WTC11 (cell line): ENCODE data around the gene BFSP1. TPM values are rescaled to one million over a fixed set of nuclear protein-coding genes. Genes with fewer than 3 reads are reported as not detected.

Experiments
- ATAC-seq: fragments of 200-7000 bp; cut with Tn5 transposase; 2 replicates; pipeline ENCODE4 v1.10.0; 2021; ENCODE audit warnings: mild to moderate bottlenecking, moderate library complexity
- CTCF ChIA-PET: fragments of 300-600 bp; sonication (Branson Sonifier 250); formaldehyde crosslinking; loops from one replicate; lab custom pipeline; 2021; ENCODE audit warnings: antibody characterized with exemption; lab: Charles Lee
- POLR2A ChIA-PET: fragments of 350-600 bp; sonication (Branson Sonifier 250); formaldehyde crosslinking; loops from one replicate; lab custom pipeline; 2021; ENCODE audit warnings: antibody characterized with exemption; lab: Charles Lee
- DNase-seq: peaks from one replicate; pipeline ENCODE4 v3.0.0; 2021; ENCODE audit warnings: low spot score
- H3K27ac Mint-ChIP-seq: 2 replicates; pipeline ENCODE4 v1.8.0; 2021; ENCODE audit warnings: mixed read lengths
- H3K27me3 Mint-ChIP-seq: 2 replicates; pipeline ENCODE4 v1.8.0; 2021; ENCODE audit warnings: low read depth, mild to moderate bottlenecking, moderate library complexity, mixed read lengths
- H3K36me3 Mint-ChIP-seq: 2 replicates; pipeline ENCODE4 v1.8.0; 2021; ENCODE audit warnings: mixed read lengths
- H3K4me1 Mint-ChIP-seq: 2 replicates; pipeline ENCODE4 v1.8.0; 2022; ENCODE audit warnings: mixed read lengths
- H3K4me3 Mint-ChIP-seq: 2 replicates; pipeline ENCODE4 v1.8.0; 2021; ENCODE audit warnings: mild to moderate bottlenecking, moderate library complexity, mixed read lengths
- H3K9me3 Mint-ChIP-seq: 2 replicates; pipeline ENCODE4 v1.8.0; 2021; ENCODE audit warnings: mixed read lengths
- CBFB ChIP-seq: sonication (generic); formaldehyde crosslinking; IDR thresholded peaks from 2 replicates; pipeline ENCODE4 v1.8.1; 2022; ENCODE audit warnings: mild to moderate bottlenecking, low read depth, missing genetic modification reagents
- CDX4 ChIP-seq: fragments of 250-450 bp; sonication (Bioruptor Pico); IDR thresholded peaks from 2 replicates; pipeline ENCODE4 v1.9.0; 2021; ENCODE audit warnings: moderate library complexity, mild to moderate bottlenecking, inconsistent platforms, borderline replicate concordance
- CREB1 ChIP-seq: sonication (generic); formaldehyde crosslinking; IDR thresholded peaks from 2 replicates; pipeline ENCODE4 v1.8.0; 2023; ENCODE audit warnings: mild to moderate bottlenecking, missing genetic modification reagents
- ETV6 ChIP-seq: sonication (generic); formaldehyde crosslinking; IDR thresholded peaks from 2 replicates; pipeline ENCODE4 v1.8.1; 2022; ENCODE audit warnings: mild to moderate bottlenecking, missing genetic modification reagents
- FOXK1 ChIP-seq: sonication (generic); formaldehyde crosslinking; IDR thresholded peaks from 2 replicates; pipeline ENCODE4 v1.8.0; 2022; ENCODE audit warnings: mild to moderate bottlenecking, moderate library complexity, missing genetic modification reagents
- GTF2I ChIP-seq: fragments of 250-450 bp; sonication (Bioruptor Pico); conservative IDR thresholded peaks from 2 replicates; pipeline ENCODE4 v1.4.0; 2021; ENCODE audit warnings: mild to moderate bottlenecking
- IRF1 ChIP-seq: sonication (generic); formaldehyde crosslinking; IDR thresholded peaks from 2 replicates; pipeline ENCODE4 v1.8.0; 2023; ENCODE audit warnings: missing genetic modification reagents
- JUN ChIP-seq: sonication (generic); formaldehyde crosslinking; IDR thresholded peaks from 2 replicates; pipeline ENCODE4 v1.8.0; 2023; ENCODE audit warnings: mild to moderate bottlenecking, missing genetic modification reagents
- SMAD3 ChIP-seq: sonication (generic); formaldehyde crosslinking; IDR thresholded peaks from 2 replicates; pipeline ENCODE4 v1.8.0; 2022; ENCODE audit warnings: missing genetic modification reagents, mild to moderate bottlenecking, borderline replicate concordance
- TEAD1 ChIP-seq: sonication (generic); formaldehyde crosslinking; IDR thresholded peaks from 2 replicates; pipeline ENCODE4 v1.8.0; 2022; ENCODE audit warnings: mild to moderate bottlenecking, missing genetic modification reagents
- TP53 ChIP-seq: sonication (generic); formaldehyde crosslinking; IDR thresholded peaks from 2 replicates; pipeline ENCODE4 v1.8.1; 2023; ENCODE audit warnings: mild to moderate bottlenecking, missing genetic modification reagents
- ZBTB21 ChIP-seq: sonication (generic); formaldehyde crosslinking; IDR thresholded peaks from 2 replicates; pipeline ENCODE4 v1.8.1; 2023; ENCODE audit warnings: mild to moderate bottlenecking, missing genetic modification reagents, borderline replicate concordance
- ZNF317 ChIP-seq: sonication (generic); formaldehyde crosslinking; IDR thresholded peaks from 2 replicates; pipeline ENCODE4 v1.8.1; 2023; ENCODE audit warnings: low read depth, mild to moderate bottlenecking, moderate library complexity, missing genetic modification reagents, borderline replicate concordance
- ZNF396 ChIP-seq: fragments of 250-450 bp; sonication (Bioruptor Pico); IDR thresholded peaks from 2 replicates; pipeline ENCODE4 v1.8.0; 2021; ENCODE audit warnings: mild to moderate bottlenecking, moderate library complexity, borderline replicate concordance
- ZNF423 ChIP-seq: fragments of 250-450 bp; sonication (Bioruptor Pico); IDR thresholded peaks from 2 replicates; pipeline ENCODE4 v2.1.2; 2022; ENCODE audit warnings: mild to moderate bottlenecking, moderate library complexity
- ZNF671 ChIP-seq: fragments of 250-450 bp; sonication (Bioruptor Pico); IDR thresholded peaks from 2 replicates; pipeline ENCODE4 v1.8.0; 2021; ENCODE audit warnings: mild to moderate bottlenecking
- total RNA-seq: library from RNA; stranded (reverse); gene quantifications from 3 replicates; pipeline ENCODE4 v1.2.3, GENCODE V29; 2021
- TF ChIP-seq, protein P1 (sequence below): fragments of 250-450 bp; sonication (Bioruptor Pico); IDR thresholded peaks from 2 replicates; pipeline ENCODE4 v1.9.0; 2021; ENCODE audit warnings: mild to moderate bottlenecking
- TF ChIP-seq, protein P2 (sequence below): sonication (generic); formaldehyde crosslinking; IDR thresholded peaks from 2 replicates; pipeline ENCODE4 v1.8.1; 2022; ENCODE audit warnings: low read depth, mild to moderate bottlenecking, moderate library complexity, missing genetic modification reagents, borderline replicate concordance
- TF ChIP-seq, protein P3 (sequence below): fragments of 200-600 bp; IDR thresholded peaks from 2 replicates; pipeline ENCODE4 v1.8.0; 2022; ENCODE audit warnings: antibody characterized with exemption
- TF ChIP-seq, protein P4 (sequence below): sonication (generic); formaldehyde crosslinking; IDR thresholded peaks from 2 replicates; pipeline ENCODE4 v1.8.0; 2022; ENCODE audit warnings: mild to moderate bottlenecking, missing genetic modification reagents

The BFSP1 gene
- total RNA-seq, 1 experiment from 2014 or later = 3.0 TPM

DNA sequence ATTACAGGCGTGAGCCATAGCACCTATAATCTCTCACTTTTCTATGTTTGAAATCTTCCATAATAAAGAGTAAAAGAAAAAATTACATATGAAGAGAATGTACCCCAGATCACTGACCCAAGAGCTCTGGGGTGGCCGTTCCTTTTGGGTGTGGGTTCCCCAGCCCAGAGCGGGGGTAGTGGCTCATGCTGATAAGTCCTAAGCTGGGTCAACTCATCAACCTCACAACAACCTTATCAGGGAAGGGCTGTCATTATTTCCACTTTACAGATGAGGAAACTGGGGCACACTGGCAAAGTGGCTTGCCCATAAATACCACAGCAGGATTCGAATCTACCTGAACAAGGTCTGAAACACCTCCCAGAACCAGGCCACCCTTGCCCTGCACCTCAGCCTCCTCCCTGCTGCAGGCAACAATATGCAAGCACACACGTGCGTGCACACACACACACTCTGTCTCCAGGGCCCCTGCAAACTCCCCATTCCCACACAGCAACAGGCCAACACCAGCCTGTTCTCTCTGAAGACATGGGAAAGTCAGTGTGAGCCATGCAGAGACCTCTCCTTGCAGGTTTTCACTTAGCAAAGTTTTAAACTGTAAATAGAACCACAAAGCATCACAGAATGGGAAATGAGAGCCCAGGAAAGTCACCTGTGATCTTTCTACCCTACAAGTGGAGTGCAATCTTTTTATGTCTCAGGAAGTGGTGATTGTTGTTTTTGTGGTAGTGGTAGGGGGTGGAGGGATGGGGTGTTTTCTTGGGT is 27.7 kb downstream of the BFSP1 start:
- DNase-seq (no peak), ATAC-seq (no peak)
- H3K9me3 Mint-ChIP-seq = no peaks in the 10 kb centered on the region
- H3K27me3 Mint-ChIP-seq = peaks cover 10% of the 10 kb centered on the region
- POLR2A ChIA-PET = no interaction called here
- no peak overlapping the region for H3K27ac Mint-ChIP-seq
- H3K4me3 Mint-ChIP-seq = no peak overlapping the region
- TF ChIP-seq TEAD1 = no peak
- no peak for TF ChIP-seq ETV6 (CRISPR knock-in tag)
- TF ChIP-seq ZNF423 (CRISPR knock-in tag) = no peak
- peaks cover 11% of the 10 kb centered on the region for H3K4me1 Mint-ChIP-seq
- H3K36me3 Mint-ChIP-seq = no peaks in the 10 kb centered on the region; the same call in 1 of the 2 replicates
- CTCF ChIA-PET = interaction anchor here (0.7 to 3.4 kb wide), 6 partner anchors 8 to 114 kb away, joined by 3 to 42 read pairs (median 7); partner anchors contain the start of gene DSTN

DNA sequence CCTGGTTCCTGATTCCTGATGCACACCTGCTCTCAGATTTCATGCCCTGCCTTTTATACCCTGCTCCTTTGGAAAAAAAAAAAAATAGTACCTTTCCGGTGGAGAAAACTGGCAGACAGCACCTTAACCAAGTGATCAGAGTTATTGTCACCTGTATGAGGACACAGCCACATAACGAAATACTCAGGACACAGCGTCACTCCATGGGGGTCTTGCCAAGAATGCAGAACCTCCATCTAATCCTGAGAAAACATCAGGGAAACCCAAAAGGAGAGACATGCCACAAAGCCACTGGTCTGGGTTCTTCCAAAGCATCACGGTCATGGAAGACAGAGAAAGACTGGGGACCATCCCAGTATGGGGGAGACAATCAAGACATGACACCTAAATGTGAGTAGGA is 29.1 kb downstream of the BFSP1 start:
- Mint-ChIP-seq H3K27ac (peak overlapping the region; percentile 2; the same call in 1 of the 2 replicates), H3K4me1 (peaks cover 11% of the 10 kb centered on the region), H3K4me3 (no peak overlapping the region), H3K9me3 (no peaks in the 10 kb centered on the region), H3K36me3 (no peaks in the 10 kb centered on the region; the same call in 1 of the 2 replicates), H3K27me3 (peaks cover 10% of the 10 kb centered on the region)
- ChIA-PET CTCF (interaction anchor here (0.7 kb wide), 1 partner anchor 101 kb away, joined by 3 read pairs; no protein-coding TSS in a partner anchor), POLR2A (interaction anchor here (0.6 kb wide), 1 partner anchor 275 kb away, joined by 4 read pairs; the partner anchor contains the start of gene PCSK2)
- TF ChIP-seq, protein P1, sequence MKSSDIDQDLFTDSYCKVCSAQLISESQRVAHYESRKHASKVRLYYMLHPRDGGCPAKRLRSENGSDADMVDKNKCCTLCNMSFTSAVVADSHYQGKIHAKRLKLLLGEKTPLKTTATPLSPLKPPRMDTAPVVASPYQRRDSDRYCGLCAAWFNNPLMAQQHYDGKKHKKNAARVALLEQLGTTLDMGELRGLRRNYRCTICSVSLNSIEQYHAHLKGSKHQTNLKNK = no peak
- TF ChIP-seq, protein P2, sequence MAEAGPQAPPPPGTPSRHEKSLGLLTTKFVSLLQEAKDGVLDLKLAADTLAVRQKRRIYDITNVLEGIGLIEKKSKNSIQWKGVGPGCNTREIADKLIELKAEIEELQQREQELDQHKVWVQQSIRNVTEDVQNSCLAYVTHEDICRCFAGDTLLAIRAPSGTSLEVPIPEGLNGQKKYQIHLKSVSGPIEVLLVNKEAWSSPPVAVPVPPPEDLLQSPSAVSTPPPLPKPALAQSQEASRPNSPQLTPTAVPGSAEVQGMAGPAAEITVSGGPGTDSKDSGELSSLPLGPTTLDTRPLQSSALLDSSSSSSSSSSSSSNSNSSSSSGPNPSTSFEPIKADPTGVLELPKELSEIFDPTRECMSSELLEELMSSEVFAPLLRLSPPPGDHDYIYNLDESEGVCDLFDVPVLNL (CRISPR knock-in tag) = no peak
- TF ChIP-seq CBFB (CRISPR knock-in tag) (no peak), CREB1 (no peak), ZNF317 (CRISPR knock-in tag) (no peak), TP53 (CRISPR knock-in tag) (no peak), JUN (CRISPR knock-in tag) (no peak), FOXK1 (no peak), ZBTB21 (CRISPR knock-in tag) (no peak), CDX4 (no peak), GTF2I (CRISPR knock-in tag) (no peak)
- TF ChIP-seq, protein P3, sequence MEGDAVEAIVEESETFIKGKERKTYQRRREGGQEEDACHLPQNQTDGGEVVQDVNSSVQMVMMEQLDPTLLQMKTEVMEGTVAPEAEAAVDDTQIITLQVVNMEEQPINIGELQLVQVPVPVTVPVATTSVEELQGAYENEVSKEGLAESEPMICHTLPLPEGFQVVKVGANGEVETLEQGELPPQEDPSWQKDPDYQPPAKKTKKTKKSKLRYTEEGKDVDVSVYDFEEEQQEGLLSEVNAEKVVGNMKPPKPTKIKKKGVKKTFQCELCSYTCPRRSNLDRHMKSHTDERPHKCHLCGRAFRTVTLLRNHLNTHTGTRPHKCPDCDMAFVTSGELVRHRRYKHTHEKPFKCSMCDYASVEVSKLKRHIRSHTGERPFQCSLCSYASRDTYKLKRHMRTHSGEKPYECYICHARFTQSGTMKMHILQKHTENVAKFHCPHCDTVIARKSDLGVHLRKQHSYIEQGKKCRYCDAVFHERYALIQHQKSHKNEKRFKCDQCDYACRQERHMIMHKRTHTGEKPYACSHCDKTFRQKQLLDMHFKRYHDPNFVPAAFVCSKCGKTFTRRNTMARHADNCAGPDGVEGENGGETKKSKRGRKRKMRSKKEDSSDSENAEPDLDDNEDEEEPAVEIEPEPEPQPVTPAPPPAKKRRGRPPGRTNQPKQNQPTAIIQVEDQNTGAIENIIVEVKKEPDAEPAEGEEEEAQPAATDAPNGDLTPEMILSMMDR = no peak
- TF ChIP-seq, protein P4, sequence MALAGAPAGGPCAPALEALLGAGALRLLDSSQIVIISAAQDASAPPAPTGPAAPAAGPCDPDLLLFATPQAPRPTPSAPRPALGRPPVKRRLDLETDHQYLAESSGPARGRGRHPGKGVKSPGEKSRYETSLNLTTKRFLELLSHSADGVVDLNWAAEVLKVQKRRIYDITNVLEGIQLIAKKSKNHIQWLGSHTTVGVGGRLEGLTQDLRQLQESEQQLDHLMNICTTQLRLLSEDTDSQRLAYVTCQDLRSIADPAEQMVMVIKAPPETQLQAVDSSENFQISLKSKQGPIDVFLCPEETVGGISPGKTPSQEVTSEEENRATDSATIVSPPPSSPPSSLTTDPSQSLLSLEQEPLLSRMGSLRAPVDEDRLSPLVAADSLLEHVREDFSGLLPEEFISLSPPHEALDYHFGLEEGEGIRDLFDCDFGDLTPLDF (CRISPR knock-in tag) = no peak
- DNase-seq = no peak
- no peak for ATAC-seq

- ChIA-PET POLR2A (interaction anchor here (0.6 kb wide), 1 partner anchor 275 kb away, joined by 4 read pairs; the partner anchor contains the start of gene PCSK2), CTCF (interaction anchor here (0.7 kb wide), 1 partner anchor 101 kb away, joined by 3 read pairs; no protein-coding TSS in a partner anchor)
- peaks cover 10% of the 10 kb centered on the region for H3K27me3 Mint-ChIP-seq
- TF ChIP-seq, protein P4 (CRISPR knock-in tag) = no peak
- TF ChIP-seq ZNF671 (no peak), CDX4 (no peak), IRF1 (CRISPR knock-in tag) (no peak), SMAD3 (CRISPR knock-in tag) (no peak), ZNF396 (no peak)
These were observed 29.5 kb downstream of the BFSP1 start for GRCh38 chr20:17501701-17502100.

More at GRCh38 chr20:17501701-17502100, 29.5 kb downstream of the BFSP1 start:
- no peaks in the 10 kb centered on the region for H3K9me3 Mint-ChIP-seq
- no peaks in the 10 kb centered on the region; the same call in 1 of the 2 replicates for H3K36me3 Mint-ChIP-seq
- peaks cover 11% of the 10 kb centered on the region for H3K4me1 Mint-ChIP-seq
- no peak for ATAC-seq
- H3K4me3 Mint-ChIP-seq = no peak overlapping the region
- no peak for DNase-seq
- H3K27ac Mint-ChIP-seq = no peak overlapping the region
